ENCODE measurements around the gene CBX6.

- TF ChIP-seq ZNF449 (tag by site-specific recombination; IDR thresholded peaks at IDR 0.05) (no peak), CTCF (tag by site-specific recombination; IDR thresholded peaks at IDR 0.05) (no peak), SCRT1 (tag by site-specific recombination; IDR thresholded peaks at IDR 0.05; ENCODE audit: borderline replicate concordance) (no peak), ZNF132 (tag by site-specific recombination; IDR thresholded peaks at IDR 0.05; ENCODE audit: borderline replicate concordance) (no peak), SCRT2 (tag by site-specific recombination; IDR thresholded peaks at IDR 0.05) (peak; percentile 36; the same call in 1 of the 2 replicates)
These were observed 30.4 kb downstream of the CBX6 start for GRCh38 chr22:38841635-38842034.

All from HEK293 (cell line).